MM.1S (cell line): ENCODE results near the gene DFFA.

ENCODE experiments used
- CTCF ChIP-seq: fragments of 300-600 bp; sonication (generic); IDR thresholded peaks from 2 replicates; pipeline ENCODE4 v1.5.1; 2016; ENCODE audit warnings: antibody characterized with exemption, low read length, mixed read lengths
- EZH2 ChIP-seq: fragments of 300-600 bp; sonication (generic); optimal IDR thresholded peaks from 2 replicates; pipeline ENCODE3; 2017; ENCODE audit warnings: low read depth, mild to moderate bottlenecking, antibody characterized with exemption, low read length, mixed read lengths
- EZH2phosphoT487 ChIP-seq: fragments of 300-600 bp; sonication (generic); IDR thresholded peaks from 2 replicates; pipeline ENCODE4 v1.6.1; 2018; ENCODE audit warnings: antibody characterized with exemption, low read length

- TF ChIP-seq CTCF (no peak), EZH2 (no peak), EZH2phosphoT487 (no peak)
Observed at GRCh38 chr1:10520952-10521351, 48.6 kb upstream of the DFFA start.
